ENCODE data around the gene MARCKSL1.
"Not testable (repeated sequence)": the region's sequence is repeated elsewhere in the genome, so short reads cannot be mapped to it uniquely, and the experiment has no call there.

MARCKSL1 gene

GRCh38 chr1:32356478-32356877 is 20.4 kb upstream of the MARCKSL1 start:
- no peak for TF ChIP-seq BHLHE40 (IDR thresholded peaks at IDR 0.05; ENCODE audit: borderline replicate concordance)
- TF ChIP-seq TARDBP (IDR thresholded peaks at IDR 0.05), result peak; percentile 32; the same call in 1 of the 2 replicates
- no peak for TF ChIP-seq NFRKB (IDR thresholded peaks at IDR 0.05)
- ChIA-PET CTCF (no interaction called here), POLR2A (interaction anchor here (6.2 kb wide), 1 partner anchor 20 kb away, joined by 33 read pairs; the partner anchor contains the start of gene MARCKSL1)
- DNase-seq (ENCODE audit: extremely low spot score), result no peak

- CTCF ChIA-PET; DNase-seq (ENCODE audit: extremely low spot score): not testable (repeated sequence)
Observed at GRCh38 chr1:32355778-32356177, 19.7 kb upstream of the MARCKSL1 start.

GRCh38 chr1:32353886-32354570 is 18.0 kb upstream of the MARCKSL1 start:
- DNase-seq (ENCODE audit: extremely low spot score), result no peak
- POLR2A ChIA-PET, result interaction anchor here (0.7 to 6.2 kb wide), 5 partner anchors 9 to 57 kb away, joined by 3 to 33 read pairs (median 3); partner anchors contain the start of genes BSDC1, MARCKSL1 and TSSK3
- CTCF ChIA-PET, result no interaction called here
- TF ChIP-seq SP1 (IDR thresholded peaks at IDR 0.05) (no peak), HDGF (IDR thresholded peaks at IDR 0.05; ENCODE audit: borderline replicate concordance) (no peak), SUZ12 (IDR thresholded peaks at IDR 0.05) (no peak), BHLHE40 (IDR thresholded peaks at IDR 0.05; ENCODE audit: borderline replicate concordance) (no peak), NFRKB (IDR thresholded peaks at IDR 0.05) (no peak), CTBP1 (IDR thresholded peaks at IDR 0.05; ENCODE audit: borderline replicate concordance) (no peak), LEF1 (IDR thresholded peaks at IDR 0.05; ENCODE audit: borderline replicate concordance) (no peak), ELF4 (IDR thresholded peaks at IDR 0.05) (no peak), TARDBP (IDR thresholded peaks at IDR 0.05) (no peak), L3MBTL2 (conservative IDR thresholded peaks at IDR 0.05) (no peak), ZNF384 (IDR thresholded peaks at IDR 0.05) (no peak), FOXM1 (IDR thresholded peaks at IDR 0.05; ENCODE audit: borderline replicate concordance) (no peak), FOXK2 (IDR thresholded peaks at IDR 0.05) (no peak), FOXA1 (IDR thresholded peaks at IDR 0.05) (no peak), ARNT (IDR thresholded peaks at IDR 0.05) (no peak)
- TF ChIP-seq, protein P1, sequence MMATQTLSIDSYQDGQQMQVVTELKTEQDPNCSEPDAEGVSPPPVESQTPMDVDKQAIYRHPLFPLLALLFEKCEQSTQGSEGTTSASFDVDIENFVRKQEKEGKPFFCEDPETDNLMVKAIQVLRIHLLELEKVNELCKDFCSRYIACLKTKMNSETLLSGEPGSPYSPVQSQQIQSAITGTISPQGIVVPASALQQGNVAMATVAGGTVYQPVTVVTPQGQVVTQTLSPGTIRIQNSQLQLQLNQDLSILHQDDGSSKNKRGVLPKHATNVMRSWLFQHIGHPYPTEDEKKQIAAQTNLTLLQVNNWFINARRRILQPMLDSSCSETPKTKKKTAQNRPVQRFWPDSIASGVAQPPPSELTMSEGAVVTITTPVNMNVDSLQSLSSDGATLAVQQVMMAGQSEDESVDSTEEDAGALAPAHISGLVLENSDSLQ (IDR thresholded peaks at IDR 0.05), result no peak

More at GRCh38 chr1:32355778-32356177, 19.7 kb upstream of the MARCKSL1 start:
- POLR2A ChIA-PET, result interaction anchor here (6.2 kb wide), 1 partner anchor 20 kb away, joined by 33 read pairs; the partner anchor contains the start of gene MARCKSL1

- TF ChIP-seq SP1 (IDR thresholded peaks at IDR 0.05) (no peak), TARDBP (IDR thresholded peaks at IDR 0.05) (no peak), CTBP1 (IDR thresholded peaks at IDR 0.05; ENCODE audit: borderline replicate concordance) (no peak), ELF4 (IDR thresholded peaks at IDR 0.05) (no peak)
- ChIA-PET POLR2A (interaction anchor here (0.8 to 6.2 kb wide), 3 partner anchors 9 to 41 kb away, joined by 3 to 33 read pairs (median 4); partner anchors contain the start of genes BSDC1, MARCKSL1 and TSSK3), CTCF (interaction anchor here (1.3 kb wide), 1 partner anchor 62 kb away, joined by 3 read pairs; no protein-coding TSS in a partner anchor)
- DNase-seq (ENCODE audit: extremely low spot score), result no peak
Observed at GRCh38 chr1:32353431-32353830, 17.4 kb upstream of the MARCKSL1 start.

- no peak for DNase-seq (ENCODE audit: extremely low spot score)
- POLR2A ChIA-PET, result interaction anchor here (0.9 to 6.2 kb wide), 6 partner anchors 13 to 279 kb away, joined by 3 to 33 read pairs (median 4); partner anchors contain the start of genes BSDC1, MARCKSL1 and ZBTB8B
- CTCF ChIA-PET, result interaction anchor here (0.5 to 1.3 kb wide), 3 partner anchors 17 to 1551 kb away, joined by 3 read pairs; partner anchors contain the start of gene MARCKSL1
- no peak for TF ChIP-seq BHLHE40 (IDR thresholded peaks at IDR 0.05; ENCODE audit: borderline replicate concordance)
- no peak for TF ChIP-seq NFRKB (IDR thresholded peaks at IDR 0.05)
- TF ChIP-seq ELF4 (IDR thresholded peaks at IDR 0.05), result no peak
- no peak for TF ChIP-seq L3MBTL2 (conservative IDR thresholded peaks at IDR 0.05)
- TF ChIP-seq CTBP1 (IDR thresholded peaks at IDR 0.05; ENCODE audit: borderline replicate concordance), result no peak
- TF ChIP-seq FOXA1 (IDR thresholded peaks at IDR 0.05), result no peak
- no peak for TF ChIP-seq FOXK2 (IDR thresholded peaks at IDR 0.05)
- no peak for TF ChIP-seq ARNT (IDR thresholded peaks at IDR 0.05)
- TF ChIP-seq LEF1 (IDR thresholded peaks at IDR 0.05; ENCODE audit: borderline replicate concordance), result no peak
Observed at GRCh38 chr1:32352831-32353383, 16.9 kb upstream of the MARCKSL1 start.

- ChIA-PET CTCF (interaction anchor here (0.5 to 1.3 kb wide), 3 partner anchors 16 to 1551 kb away, joined by 3 read pairs; partner anchors contain the start of gene MARCKSL1), POLR2A (interaction anchor here (0.8 to 6.2 kb wide), 7 partner anchors 13 to 279 kb away, joined by 3 to 33 read pairs (median 4); partner anchors contain the start of genes BSDC1, HDAC1, MARCKSL1 and ZBTB8B)
- DNase-seq (ENCODE audit: extremely low spot score), result no peak
- TF ChIP-seq ARNT (IDR thresholded peaks at IDR 0.05) (no peak), NFRKB (IDR thresholded peaks at IDR 0.05) (no peak), ZNF384 (IDR thresholded peaks at IDR 0.05) (no peak), ELF4 (IDR thresholded peaks at IDR 0.05) (no peak), FOXK2 (IDR thresholded peaks at IDR 0.05) (no peak), TARDBP (IDR thresholded peaks at IDR 0.05) (no peak), SP1 (IDR thresholded peaks at IDR 0.05) (no peak), CTBP1 (IDR thresholded peaks at IDR 0.05; ENCODE audit: borderline replicate concordance) (no peak), FOXA1 (IDR thresholded peaks at IDR 0.05) (no peak), L3MBTL2 (conservative IDR thresholded peaks at IDR 0.05) (no peak), HDGF (IDR thresholded peaks at IDR 0.05; ENCODE audit: borderline replicate concordance) (no peak), FOXM1 (IDR thresholded peaks at IDR 0.05; ENCODE audit: borderline replicate concordance) (no peak), BHLHE40 (IDR thresholded peaks at IDR 0.05; ENCODE audit: borderline replicate concordance) (no peak), SUZ12 (IDR thresholded peaks at IDR 0.05) (no peak), LEF1 (IDR thresholded peaks at IDR 0.05; ENCODE audit: borderline replicate concordance) (no peak)
- TF ChIP-seq, protein P1 (IDR thresholded peaks at IDR 0.05), result no peak
Observed at GRCh38 chr1:32352239-32352745, 16.3 kb upstream of the MARCKSL1 start.

All from HEK293T (cell line).